Measurements from ENCODE around the gene SCLT1.

SCLT1 gene

DNA sequence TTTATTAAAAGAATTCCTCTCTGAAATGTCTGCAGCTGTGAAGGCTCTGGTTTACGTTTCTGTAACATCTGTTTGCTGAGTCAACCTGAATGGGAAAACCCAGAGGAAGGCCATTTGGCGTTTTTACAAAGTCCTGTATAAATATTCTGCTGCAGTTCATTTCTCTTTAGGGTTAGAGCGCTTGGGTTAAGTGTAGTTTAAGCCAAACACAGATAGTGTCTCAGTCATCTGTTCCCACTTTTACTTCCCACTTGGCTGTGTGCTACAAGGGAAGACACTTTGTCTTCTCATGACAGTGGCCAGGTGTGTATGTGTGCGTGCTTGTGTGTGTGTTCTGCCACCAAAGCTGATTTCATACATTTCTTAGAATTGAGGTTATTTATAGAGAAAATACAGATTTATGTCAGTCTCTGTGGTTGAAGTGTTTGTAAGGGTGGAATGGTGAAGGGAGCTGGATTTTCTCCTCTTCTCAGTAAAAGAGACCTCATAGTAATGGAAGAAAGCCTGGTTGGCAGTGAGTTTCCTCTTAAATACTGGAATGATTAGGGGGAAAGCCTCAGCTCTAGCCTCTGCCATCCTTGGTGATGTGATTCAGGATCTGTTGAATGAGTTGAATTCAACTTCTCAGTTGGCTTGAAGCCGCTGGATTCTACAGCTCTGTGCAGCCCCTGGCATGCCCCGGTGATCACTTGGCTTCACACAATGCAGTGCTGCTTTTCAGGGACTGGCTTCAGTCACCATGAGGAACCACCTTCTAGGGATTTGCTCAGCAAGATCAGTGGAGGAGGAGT, 233.3 kb downstream of the SCLT1 start:
- TF ChIP-seq, protein P1, sequence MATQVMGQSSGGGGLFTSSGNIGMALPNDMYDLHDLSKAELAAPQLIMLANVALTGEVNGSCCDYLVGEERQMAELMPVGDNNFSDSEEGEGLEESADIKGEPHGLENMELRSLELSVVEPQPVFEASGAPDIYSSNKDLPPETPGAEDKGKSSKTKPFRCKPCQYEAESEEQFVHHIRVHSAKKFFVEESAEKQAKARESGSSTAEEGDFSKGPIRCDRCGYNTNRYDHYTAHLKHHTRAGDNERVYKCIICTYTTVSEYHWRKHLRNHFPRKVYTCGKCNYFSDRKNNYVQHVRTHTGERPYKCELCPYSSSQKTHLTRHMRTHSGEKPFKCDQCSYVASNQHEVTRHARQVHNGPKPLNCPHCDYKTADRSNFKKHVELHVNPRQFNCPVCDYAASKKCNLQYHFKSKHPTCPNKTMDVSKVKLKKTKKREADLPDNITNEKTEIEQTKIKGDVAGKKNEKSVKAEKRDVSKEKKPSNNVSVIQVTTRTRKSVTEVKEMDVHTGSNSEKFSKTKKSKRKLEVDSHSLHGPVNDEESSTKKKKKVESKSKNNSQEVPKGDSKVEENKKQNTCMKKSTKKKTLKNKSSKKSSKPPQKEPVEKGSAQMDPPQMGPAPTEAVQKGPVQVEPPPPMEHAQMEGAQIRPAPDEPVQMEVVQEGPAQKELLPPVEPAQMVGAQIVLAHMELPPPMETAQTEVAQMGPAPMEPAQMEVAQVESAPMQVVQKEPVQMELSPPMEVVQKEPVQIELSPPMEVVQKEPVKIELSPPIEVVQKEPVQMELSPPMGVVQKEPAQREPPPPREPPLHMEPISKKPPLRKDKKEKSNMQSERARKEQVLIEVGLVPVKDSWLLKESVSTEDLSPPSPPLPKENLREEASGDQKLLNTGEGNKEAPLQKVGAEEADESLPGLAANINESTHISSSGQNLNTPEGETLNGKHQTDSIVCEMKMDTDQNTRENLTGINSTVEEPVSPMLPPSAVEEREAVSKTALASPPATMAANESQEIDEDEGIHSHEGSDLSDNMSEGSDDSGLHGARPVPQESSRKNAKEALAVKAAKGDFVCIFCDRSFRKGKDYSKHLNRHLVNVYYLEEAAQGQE (IDR thresholded peaks at IDR 0.05; ENCODE audit: insufficient read depth in 1 of 2, low read depth in 2 of 2, low read length in 2 of 2): no peak
- TF ChIP-seq POLR2AphosphoS5 (IDR thresholded peaks at IDR 0.05; ENCODE audit: low read depth, low read length) (no peak), SIN3A (IDR thresholded peaks at IDR 0.05; ENCODE audit: borderline replicate concordance, insufficient read depth, low read length) (no peak), TAF1 (IDR thresholded peaks at IDR 0.05; ENCODE audit: borderline replicate concordance, insufficient read depth, low read length) (no peak), FOXP2 (optimal IDR thresholded peaks at IDR 0.05; ENCODE audit: borderline replicate concordance, extremely low read depth, extremely low read length, insufficient read depth) (no peak)

GRCh38 chr4:128858879-128859671, 234.3 kb downstream of the SCLT1 start:
- TF ChIP-seq FOXP2 (optimal IDR thresholded peaks at IDR 0.05; ENCODE audit: borderline replicate concordance, extremely low read depth, extremely low read length, insufficient read depth): no peak
- no peak for TF ChIP-seq POLR2AphosphoS5 (IDR thresholded peaks at IDR 0.05; ENCODE audit: low read depth, low read length)
- TF ChIP-seq, protein P1 (IDR thresholded peaks at IDR 0.05; ENCODE audit: insufficient read depth in 1 of 2, low read depth in 2 of 2, low read length in 2 of 2): no peak
- no peak for TF ChIP-seq SIN3A (IDR thresholded peaks at IDR 0.05; ENCODE audit: borderline replicate concordance, insufficient read depth, low read length)
- TF ChIP-seq TAF1 (IDR thresholded peaks at IDR 0.05; ENCODE audit: borderline replicate concordance, insufficient read depth, low read length): no peak

DNA sequence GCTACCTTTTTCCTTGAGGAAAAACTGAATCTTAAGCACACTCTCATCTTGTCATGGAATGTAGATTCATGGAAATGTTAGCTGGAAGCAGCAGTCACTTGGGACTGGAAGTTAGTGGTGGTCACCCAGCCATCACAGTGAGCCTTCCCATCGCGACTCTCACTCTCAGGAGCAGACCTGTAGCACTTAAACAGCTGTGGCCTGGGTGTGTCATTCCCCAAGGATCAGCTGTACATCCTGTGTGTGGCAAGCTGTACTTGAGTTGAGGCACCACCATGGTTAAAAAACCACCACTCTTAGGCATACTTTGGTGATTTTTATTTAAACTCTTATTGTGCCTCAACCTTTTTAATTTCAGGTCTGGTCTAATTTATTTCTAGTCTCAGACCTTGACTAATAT, 237.1 kb downstream of the SCLT1 start:
- TF ChIP-seq POLR2AphosphoS5 (IDR thresholded peaks at IDR 0.05; ENCODE audit: low read depth, low read length) (no peak), TAF1 (IDR thresholded peaks at IDR 0.05; ENCODE audit: borderline replicate concordance, insufficient read depth, low read length) (no peak), SIN3A (IDR thresholded peaks at IDR 0.05; ENCODE audit: borderline replicate concordance, insufficient read depth, low read length) (no peak), FOXP2 (optimal IDR thresholded peaks at IDR 0.05; ENCODE audit: borderline replicate concordance, extremely low read depth, extremely low read length, insufficient read depth) (no peak)
- TF ChIP-seq, protein P1 (IDR thresholded peaks at IDR 0.05; ENCODE audit: insufficient read depth in 1 of 2, low read depth in 2 of 2, low read length in 2 of 2): no peak

- no peak for TF ChIP-seq SIN3A (IDR thresholded peaks at IDR 0.05; ENCODE audit: borderline replicate concordance, insufficient read depth, low read length)
- no peak for TF ChIP-seq FOXP2 (optimal IDR thresholded peaks at IDR 0.05; ENCODE audit: borderline replicate concordance, extremely low read depth, extremely low read length, insufficient read depth)
- TF ChIP-seq, protein P1 (IDR thresholded peaks at IDR 0.05; ENCODE audit: insufficient read depth in 1 of 2, low read depth in 2 of 2, low read length in 2 of 2): no peak
- TF ChIP-seq TAF1 (IDR thresholded peaks at IDR 0.05; ENCODE audit: borderline replicate concordance, insufficient read depth, low read length): no peak
- TF ChIP-seq POLR2AphosphoS5 (IDR thresholded peaks at IDR 0.05; ENCODE audit: low read depth, low read length): no peak
Measured at GRCh38 chr4:128855621-128856020, 237.7 kb downstream of the SCLT1 start.
